ENCODE measurements around the gene CD99.

Gene CD99

DNA sequence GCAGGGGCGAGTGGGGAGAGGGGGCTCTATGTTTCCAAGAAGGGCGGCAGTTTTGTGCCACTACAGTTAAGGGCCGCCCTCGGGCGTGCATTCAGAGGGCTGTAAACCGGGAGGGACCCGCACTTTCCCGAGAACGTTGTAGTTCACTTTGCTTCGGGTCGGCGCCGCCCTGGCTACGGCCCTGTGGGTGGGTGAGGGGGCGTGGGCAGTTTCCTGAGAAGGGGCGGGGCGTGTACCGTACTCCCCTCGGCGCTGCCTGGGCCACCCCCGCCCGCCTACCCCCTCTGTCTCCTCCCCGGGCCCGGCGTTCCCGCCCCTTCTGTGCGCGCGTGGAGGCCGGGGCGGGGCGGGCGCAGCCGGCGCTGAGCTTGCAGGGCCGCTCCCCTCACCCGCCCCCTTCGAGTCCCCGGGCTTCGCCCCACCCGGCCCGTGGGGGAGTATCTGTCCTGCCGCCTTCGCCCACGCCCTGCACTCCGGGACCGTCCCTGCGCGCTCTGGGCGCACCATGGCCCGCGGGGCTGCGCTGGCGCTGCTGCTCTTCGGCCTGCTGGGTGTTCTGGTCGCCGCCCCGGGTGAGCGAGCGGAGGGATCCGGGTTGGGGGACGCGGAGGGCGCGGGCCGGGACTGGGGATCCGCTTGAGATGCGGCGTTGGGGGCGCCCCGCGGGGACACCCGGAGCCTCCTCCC is at the start of gene CD99:
CD99 (plus strand) TSS at position 440 of the 687 bp plus-strand sequence; CDS start at position 506, 66 bp downstream.
- Mint-ChIP-seq H3K36me3 (no peaks in the 10 kb centered on the region), H3K9me3 (no peaks in the 10 kb centered on the region), H3K27me3 (no peaks in the 10 kb centered on the region), H3K4me3 (peak within 1 kb of the TSS; percentile 90), H3K4me1 (peaks cover 24% of the 10 kb centered on the region), H3K27ac (peak within 1 kb of the TSS; percentile 68)
- DNase-seq (ENCODE audit: low spot score in 2 of 2), result peak; percentile 75 to 83
- peak; percentile 92 for ATAC-seq (ENCODE audit: low read depth)

DNA sequence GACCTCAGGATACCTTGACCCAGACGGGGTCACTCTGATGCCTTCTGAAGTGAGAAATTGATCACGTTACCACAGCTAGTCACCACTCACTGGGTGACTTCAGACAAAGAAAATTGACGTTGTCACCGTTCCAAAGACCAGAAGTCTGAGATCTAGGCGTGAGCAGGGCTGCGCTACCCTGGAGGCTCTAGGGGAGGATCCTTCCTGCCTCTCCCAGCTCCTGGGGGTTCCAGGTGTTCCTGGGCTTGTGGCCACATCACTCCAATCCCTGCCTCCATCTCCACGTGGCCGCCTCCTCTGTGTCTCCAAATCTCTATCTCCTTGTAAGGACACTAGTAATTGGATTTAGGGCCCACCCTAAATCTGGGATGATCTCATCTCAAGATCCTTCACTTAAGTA is 48.9 kb upstream of the CD99 start:
- DNase-seq (ENCODE audit: low spot score in 2 of 2), result no peak
- no peak for ATAC-seq (ENCODE audit: low read depth)
- Mint-ChIP-seq H3K4me1 (no peaks in the 10 kb centered on the region), H3K27ac (no peak overlapping the region), H3K9me3 (peaks cover 3% of the 10 kb centered on the region), H3K4me3 (no peak overlapping the region), H3K36me3 (peaks cover 33% of the 10 kb centered on the region), H3K27me3 (no peaks in the 10 kb centered on the region)

GRCh38 chrX:2642791-2643190 is 48.3 kb upstream of the CD99 start:
- DNase-seq (ENCODE audit: low spot score in 2 of 2), result no peak
- H3K27ac Mint-ChIP-seq, result no peak overlapping the region
- H3K27me3 Mint-ChIP-seq, result no peaks in the 10 kb centered on the region
- peaks cover 1% of the 10 kb centered on the region for H3K9me3 Mint-ChIP-seq
- no peaks in the 10 kb centered on the region for H3K4me1 Mint-ChIP-seq
- ATAC-seq (ENCODE audit: low read depth), result no peak
- H3K36me3 Mint-ChIP-seq, result peaks cover 34% of the 10 kb centered on the region
- no peak overlapping the region for H3K4me3 Mint-ChIP-seq

DNA sequence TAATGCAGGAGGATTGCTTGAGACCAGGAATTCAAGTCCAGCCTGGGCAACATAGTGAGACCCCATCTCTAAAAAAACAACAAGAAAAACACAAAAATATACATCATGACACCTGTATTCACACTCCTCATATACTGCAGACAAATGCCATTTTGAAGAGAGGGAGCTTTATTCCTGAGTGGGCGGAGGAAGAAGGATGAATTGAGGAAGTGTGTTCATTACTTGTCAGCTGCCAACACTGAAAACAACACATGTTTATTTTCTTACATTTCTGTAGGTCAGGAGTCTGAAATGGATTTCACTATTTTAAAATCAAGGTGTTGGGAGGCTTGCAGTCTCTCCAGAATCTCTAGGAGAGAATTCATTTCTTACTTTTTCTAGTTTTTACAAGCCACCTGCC is 47.2 kb upstream of the CD99 start:
- H3K27ac Mint-ChIP-seq, result no peak overlapping the region
- DNase-seq (ENCODE audit: low spot score in 2 of 2), result no peak
- H3K4me1 Mint-ChIP-seq, result no peaks in the 10 kb centered on the region

GRCh38 chrX:2645563-2645962 is 45.5 kb upstream of the CD99 start:
- ATAC-seq (ENCODE audit: low read depth), result no peak

More for the DNA sequence above, 47.2 kb upstream of the CD99 start:
- no peaks in the 10 kb centered on the region for H3K9me3 Mint-ChIP-seq
- H3K4me3 Mint-ChIP-seq, result no peak overlapping the region
- no peaks in the 10 kb centered on the region for H3K27me3 Mint-ChIP-seq
- ATAC-seq (ENCODE audit: low read depth), result no peak
- H3K36me3 Mint-ChIP-seq, result peaks cover 31% of the 10 kb centered on the region

GRCh38 chrX:2647627-2648026 is 43.5 kb upstream of the CD99 start:
- peaks cover 27% of the 10 kb centered on the region for H3K36me3 Mint-ChIP-seq
- H3K9me3 Mint-ChIP-seq, result peaks cover 2% of the 10 kb centered on the region
- no peak overlapping the region for H3K4me3 Mint-ChIP-seq
- ATAC-seq (ENCODE audit: low read depth), result no peak
- no peak overlapping the region for H3K27ac Mint-ChIP-seq
- no peak for DNase-seq (ENCODE audit: low spot score in 2 of 2)
- H3K27me3 Mint-ChIP-seq, result no peaks in the 10 kb centered on the region
- H3K4me1 Mint-ChIP-seq, result peaks cover 7% of the 10 kb centered on the region

More at GRCh38 chrX:2645563-2645962, 45.5 kb upstream of the CD99 start:
- Mint-ChIP-seq H3K27ac (no peak overlapping the region), H3K4me1 (peaks cover 7% of the 10 kb centered on the region), H3K36me3 (peaks cover 30% of the 10 kb centered on the region), H3K9me3 (peaks cover 2% of the 10 kb centered on the region), H3K4me3 (no peak overlapping the region), H3K27me3 (no peaks in the 10 kb centered on the region)
- no peak for DNase-seq (ENCODE audit: low spot score in 2 of 2)

DNA sequence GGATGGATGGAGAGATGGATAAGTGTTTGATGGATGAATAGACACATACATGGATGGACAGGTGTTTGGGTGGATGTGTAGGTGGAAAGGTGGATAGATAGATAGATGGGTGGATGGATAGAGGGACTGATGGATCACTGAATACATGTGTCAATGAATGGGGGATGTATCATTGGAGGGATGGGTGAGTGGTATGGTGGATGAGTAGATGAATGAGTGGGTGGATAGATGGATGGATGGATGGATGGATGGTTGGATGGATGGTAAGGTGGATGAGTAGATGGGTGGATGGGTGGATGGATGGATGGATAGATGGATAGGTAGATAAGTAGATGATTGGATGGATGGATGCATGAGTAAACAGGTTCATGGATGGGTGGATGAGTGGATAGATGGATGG is 41.1 kb upstream of the CD99 start:
- H3K4me3 Mint-ChIP-seq, result no peak overlapping the region
- H3K27ac Mint-ChIP-seq, result no peak overlapping the region
- peaks cover 2% of the 10 kb centered on the region for H3K9me3 Mint-ChIP-seq
- H3K27me3 Mint-ChIP-seq, result no peaks in the 10 kb centered on the region
- peaks cover 29% of the 10 kb centered on the region for H3K36me3 Mint-ChIP-seq
- no peak for ATAC-seq (ENCODE audit: low read depth)
- no peak for DNase-seq (ENCODE audit: low spot score in 2 of 2)
- peaks cover 7% of the 10 kb centered on the region for H3K4me1 Mint-ChIP-seq

- Mint-ChIP-seq H3K27me3 (no peaks in the 10 kb centered on the region), H3K36me3 (peaks cover 30% of the 10 kb centered on the region), H3K4me3 (no peak overlapping the region), H3K4me1 (peaks cover 7% of the 10 kb centered on the region), H3K9me3 (peaks cover 2% of the 10 kb centered on the region), H3K27ac (no peak overlapping the region)
- no peak for DNase-seq (ENCODE audit: low spot score in 2 of 2)
- ATAC-seq (ENCODE audit: low read depth), result no peak
These were observed 40.2 kb upstream of the CD99 start for GRCh38 chrX:2650865-2651264.

DNA sequence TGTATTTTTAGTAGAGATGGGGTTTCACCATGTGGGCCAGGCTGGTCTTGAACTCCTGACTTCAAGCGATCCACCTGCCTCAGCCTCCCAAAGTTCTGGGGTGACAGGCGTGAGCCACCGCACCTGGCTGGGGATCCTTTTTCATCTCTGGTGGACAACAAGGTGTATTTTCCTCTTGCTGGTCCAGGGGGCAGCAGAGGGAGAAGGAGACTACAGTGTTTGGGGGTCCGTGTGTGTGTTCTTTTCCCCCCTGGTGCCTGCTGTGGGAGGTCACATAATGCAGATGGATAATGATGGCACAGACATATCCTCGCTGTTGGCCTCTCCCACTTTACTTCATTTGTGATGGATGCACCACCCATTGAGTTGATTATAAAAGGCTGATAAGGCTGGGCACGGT is 39.0 kb upstream of the CD99 start:
- peaks cover 24% of the 10 kb centered on the region for H3K36me3 Mint-ChIP-seq
- H3K9me3 Mint-ChIP-seq, result peaks cover 2% of the 10 kb centered on the region
- no peak overlapping the region for H3K4me3 Mint-ChIP-seq
- DNase-seq (ENCODE audit: low spot score in 2 of 2) (no peak), ATAC-seq (ENCODE audit: low read depth) (no peak)
- no peaks in the 10 kb centered on the region for H3K27me3 Mint-ChIP-seq
- H3K27ac Mint-ChIP-seq, result no peak overlapping the region
- H3K4me1 Mint-ChIP-seq, result peaks cover 7% of the 10 kb centered on the region

GRCh38 chrX:2654436-2655340 is 36.4 kb upstream of the CD99 start:
- Mint-ChIP-seq H3K36me3 (peaks cover 15% of the 10 kb centered on the region), H3K4me3 (no peak overlapping the region), H3K9me3 (peaks cover 2% of the 10 kb centered on the region), H3K4me1 (peaks cover 6% of the 10 kb centered on the region), H3K27ac (no peak overlapping the region), H3K27me3 (no peaks in the 10 kb centered on the region)
- ATAC-seq (ENCODE audit: low read depth), result no peak
- DNase-seq (ENCODE audit: low spot score in 2 of 2), result no peak

- peaks cover 10% of the 10 kb centered on the region for H3K36me3 Mint-ChIP-seq
- DNase-seq (ENCODE audit: low spot score in 2 of 2), result no peak
- no peaks in the 10 kb centered on the region for H3K27me3 Mint-ChIP-seq
- H3K9me3 Mint-ChIP-seq, result no peaks in the 10 kb centered on the region
- ATAC-seq (ENCODE audit: low read depth), result no peak
- H3K4me1 Mint-ChIP-seq, result peaks cover 2% of the 10 kb centered on the region
- no peak overlapping the region for H3K4me3 Mint-ChIP-seq
- no peak overlapping the region for H3K27ac Mint-ChIP-seq
These were observed 34.7 kb upstream of the CD99 start for GRCh38 chrX:2656257-2656836.

GRCh38 chrX:2657532-2658113 is 33.5 kb upstream of the CD99 start:
- Mint-ChIP-seq H3K4me3 (no peak overlapping the region), H3K9me3 (no peaks in the 10 kb centered on the region), H3K36me3 (peaks cover 10% of the 10 kb centered on the region), H3K27me3 (no peaks in the 10 kb centered on the region), H3K27ac (no peak overlapping the region), H3K4me1 (peaks cover 2% of the 10 kb centered on the region)
- DNase-seq (ENCODE audit: low spot score in 2 of 2) (no peak), ATAC-seq (ENCODE audit: low read depth) (no peak)

GRCh38 chrX:2658585-2659292 is 32.4 kb upstream of the CD99 start:
- Mint-ChIP-seq H3K4me3 (no peak overlapping the region), H3K4me1 (peaks cover 2% of the 10 kb centered on the region), H3K27ac (no peak overlapping the region), H3K9me3 (no peaks in the 10 kb centered on the region), H3K36me3 (peaks cover 5% of the 10 kb centered on the region), H3K27me3 (no peaks in the 10 kb centered on the region)
- ATAC-seq (ENCODE audit: low read depth) (no peak), DNase-seq (ENCODE audit: low spot score in 2 of 2) (no peak)
